ENCODE data around the gene ADH4. TPM values are rescaled to one million over a fixed set of nuclear protein-coding genes. Genes with fewer than 3 reads are reported as not detected.

Gene ADH4
- total RNA-seq, 1 experiment from 2014 or later, result not detected

GRCh38 chr4:99186029-99186428, 41.9 kb upstream of the ADH4 start:
- Histone ChIP-seq H3K23me2 (ENCODE audit: insufficient read length, low read depth, low read length, poor library complexity, severe bottlenecking) (no peaks in the 10 kb centered on the region), H3K9ac (ENCODE audit: extremely low read depth, insufficient read length, low read length) (no peak overlapping the region), H3K56ac (ENCODE audit: insufficient read length, low read depth, low read length) (no peak overlapping the region), H4K8ac (replicated peaks; ENCODE audit: insufficient read length, low read depth, low read length) (no peak overlapping the region), H3T11ph (ENCODE audit: low read length) (no peak overlapping the region), H2BK120ac (ENCODE audit: low read depth, low read length, poor library complexity, severe bottlenecking) (no peak overlapping the region), H2AK5ac (ENCODE audit: insufficient read length, low read length) (no peak overlapping the region), H3K79me1 (ENCODE audit: insufficient read depth, low read depth, low read length, poor library complexity, severe bottlenecking) (no peaks in the 10 kb centered on the region), H3K14ac (ENCODE audit: insufficient read depth, low read length) (no peak overlapping the region), H3K27ac (ENCODE audit: insufficient read length, low read depth, low read length) (no peak overlapping the region), H2BK15ac (ENCODE audit: low read depth, low read length) (no peak overlapping the region), H2AFZ (ENCODE audit: low read length) (no peak overlapping the region), H4K20me1 (ENCODE audit: control insufficient read depth, insufficient read depth, insufficient read length) (no peaks in the 10 kb centered on the region), H3K18ac (ENCODE audit: insufficient read length, low read depth, low read length) (no peak overlapping the region), H3K79me2 (ENCODE audit: insufficient read depth, low read length) (no peaks in the 10 kb centered on the region), H4K91ac (ENCODE audit: insufficient read length, low read depth, low read length) (no peak overlapping the region), H3K9me3 (ENCODE audit: control insufficient read depth, low read depth, low read length) (no peaks in the 10 kb centered on the region), H3K4me2 (ENCODE audit: insufficient read depth, insufficient read length, low read length) (no peak overlapping the region), H3K23ac (ENCODE audit: insufficient read length, low read depth, low read length) (no peak overlapping the region), H2BK5ac (ENCODE audit: insufficient read length, low read length) (no peak overlapping the region), H3K27me3 (ENCODE audit: insufficient read depth, low read length) (no peaks in the 10 kb centered on the region), H3K4ac (ENCODE audit: low read depth, low read length) (no peak overlapping the region), H3K4me1 (ENCODE audit: insufficient read depth, low read length) (no peaks in the 10 kb centered on the region), H2BK20ac (ENCODE audit: low read depth, low read length, poor library complexity, severe bottlenecking) (no peak overlapping the region), H2BK12ac (ENCODE audit: insufficient read length, low read depth, low read length) (no peak overlapping the region), H4K5ac (ENCODE audit: insufficient read length, low read depth, low read length) (no peak overlapping the region)
- Mint-ChIP-seq H3K27ac (no peak overlapping the region), H3K4me1 (no peaks in the 10 kb centered on the region), H3K9me3 (peaks cover 45 to 61% of the 10 kb centered on the region in 2 experiments), H3K36me3 (ENCODE audit: insufficient read depth in 1 of 3, low read depth in 3 of 3) (peaks cover 37 to 61% (median 43%) of the 10 kb centered on the region in 3 experiments), H3K4me3 (no peak overlapping the region), H3K27me3 (ENCODE audit: low read depth) (no peaks in the 10 kb centered on the region)
- DNase-seq, result no peak
- no CpG with 5 or more reads among the region's 1 CpG for WGBS (ENCODE audit: extremely low coverage, insufficient read length, low lambda C conversion rate)
- no peak for TF ChIP-seq CTCF (conservative IDR thresholded peaks at IDR 0.05)
